Neural cell (in vitro differentiated cells): ENCODE measurements around the gene CPVL. TPM values are rescaled to one million over a fixed set of nuclear protein-coding genes. Genes with fewer than 3 reads are reported as not detected.

Experiments
- H2AFZ ChIP-seq: fragments of 200-600, 300-800 bp; sonication (generic), shearing (Covaris generic); 2 replicates; pipeline ENCODE4 v1.6.0; 2014; ENCODE audit warnings: low read depth, mild to moderate bottlenecking, antibody characterized with exemption, low read length, moderate library complexity
- H3F3A ChIP-seq: fragments of 200-600 bp; shearing (Covaris generic); 2 replicates; pipeline ENCODE4 v1.6.1; 2016; ENCODE audit warnings: mild to moderate bottlenecking, moderate library complexity, mixed read lengths, antibody characterized with exemption, low read length; ENCODE audit not compliant: insufficient read depth, poor library complexity, severe bottlenecking
- H3K27ac ChIP-seq: fragments of 200-600, 300-800 bp; sonication (generic), shearing (Covaris generic); 2 replicates; pipeline ENCODE4 v1.5.1; 2014; ENCODE audit warnings: mild to moderate bottlenecking, low read length, moderate library complexity
- H3K27me3 ChIP-seq: fragments of 300-800, 200-600 bp; sonication (generic), shearing (Covaris generic); 2 replicates; pipeline ENCODE4 v1.6.0; 2014; ENCODE audit warnings: mild to moderate bottlenecking, low read depth, low read length, moderate library complexity; ENCODE audit not compliant: insufficient read depth
- H3K36me3 ChIP-seq: fragments of 300-800, 200-600 bp; sonication (generic), shearing (Covaris generic); 2 replicates; pipeline ENCODE4 v1.5.1; 2014; ENCODE audit warnings: mild to moderate bottlenecking, antibody characterized with exemption, low read length, moderate library complexity; ENCODE audit not compliant: insufficient read depth
- H3K4me2 ChIP-seq: fragments of 300-800, 200-600 bp; sonication (generic), shearing (Covaris generic); 2 replicates; pipeline ENCODE4 v1.6.0; 2014; ENCODE audit warnings: mild to moderate bottlenecking, low read length
- H3K4me3 ChIP-seq: fragments of 300-800, 200-600 bp; sonication (generic), shearing (Covaris generic); 2 replicates; pipeline ENCODE4 v1.5.1; 2014; ENCODE audit warnings: mild to moderate bottlenecking, low read length, moderate library complexity
- H3K79me2 ChIP-seq: fragments of 200-600 bp; shearing (Covaris generic); replicated peaks from 2 replicates; pipeline ENCODE4 v1.6.0; 2014; ENCODE audit warnings: mild to moderate bottlenecking, low read length, moderate library complexity; ENCODE audit not compliant: insufficient read depth
- H3K9ac ChIP-seq: fragments of 300-800, 200-600 bp; sonication (generic), shearing (Covaris generic); 2 replicates; pipeline ENCODE4 v1.6.1; 2016; ENCODE audit warnings: mild to moderate bottlenecking, low read length, mixed read lengths
- H3K9me2 ChIP-seq: fragments of 200-600 bp; shearing (Covaris generic); 2 replicates; pipeline ENCODE4 v1.6.1; 2016; ENCODE audit warnings: mild to moderate bottlenecking, low read length, mixed read lengths; ENCODE audit not compliant: insufficient read depth
- H3K9me3 ChIP-seq: fragments of 200-600, 300-800 bp; sonication (generic), shearing (Covaris generic); 2 replicates; pipeline ENCODE4 v1.6.1; 2016; ENCODE audit warnings: mild to moderate bottlenecking, mixed run types, low read length, moderate library complexity, mixed read lengths
- H4K20me1 ChIP-seq: fragments of 200-600 bp; shearing (Covaris generic); 2 replicates; pipeline ENCODE4 v1.6.1; 2016; ENCODE audit warnings: mild to moderate bottlenecking, mixed run types; ENCODE audit not compliant: insufficient read depth
- CTCF ChIP-seq: fragments of 450-650 bp; IDR thresholded peaks from 2 replicates; pipeline ENCODE4 v1.5.1; 2014; ENCODE audit warnings: antibody characterized with exemption, mild to moderate bottlenecking, moderate library complexity; ENCODE audit not compliant: poor library complexity, severe bottlenecking
- EP300 ChIP-seq: fragments of 450-650 bp; conservative IDR thresholded peaks from 2 replicates; pipeline ENCODE4 v1.6.1; 2014; ENCODE audit warnings: antibody characterized with exemption, mild to moderate bottlenecking, moderate library complexity; ENCODE audit not compliant: poor library complexity, severe bottlenecking
- EZH2 ChIP-seq: fragments of 200-600, 300-800 bp; shearing (Covaris generic), sonication (generic); IDR thresholded peaks from 2 replicates; pipeline ENCODE4 v1.6.1; 2014; ENCODE audit warnings: antibody characterized with exemption, low read length, borderline replicate concordance, mild to moderate bottlenecking; ENCODE audit not compliant: insufficient read depth, poor library complexity, severe bottlenecking
- MXI1 ChIP-seq: fragments of 450-650 bp; conservative IDR thresholded peaks from 2 replicates; pipeline ENCODE4 v1.6.1; 2014; ENCODE audit warnings: antibody characterized with exemption, mild to moderate bottlenecking; ENCODE audit not compliant: poor library complexity, severe bottlenecking
- POLR2AphosphoS5 ChIP-seq: IDR thresholded peaks from 2 replicates; pipeline ENCODE4 v1.6.1; 2012
- RAD21 ChIP-seq: fragments of 450-650 bp; conservative IDR thresholded peaks from 2 replicates; pipeline ENCODE4 v1.6.1; 2014; ENCODE audit warnings: antibody characterized with exemption, mild to moderate bottlenecking, moderate library complexity
- REST ChIP-seq: IDR thresholded peaks from 2 replicates; pipeline ENCODE4 v1.6.1; 2012; ENCODE audit warnings: borderline replicate concordance
- SMC3 ChIP-seq: fragments of 450-650 bp; conservative IDR thresholded peaks from 2 replicates; pipeline ENCODE4 v1.6.1; 2014; ENCODE audit warnings: antibody characterized with exemption, mild to moderate bottlenecking, moderate library complexity; ENCODE audit not compliant: poor library complexity
- TAF1 ChIP-seq: IDR thresholded peaks from 2 replicates; pipeline ENCODE4 v1.6.1; 2012; ENCODE audit warnings: low read depth
- polyA plus RNA-seq: library from polyadenylated mRNA; depleted of rRNA; stranded (reverse); fragments of >200 nt; gene quantifications from 2 replicates; pipeline ENCODE4 v1.2.3, GENCODE V29; 2014

The CPVL gene
- polyA plus RNA-seq, 1 donor from 2014 or later: 13.0 TPM

- Histone ChIP-seq H3K27me3 (no peaks in the 10 kb centered on the region), H3F3A (no peaks in the 10 kb centered on the region), H3K9ac (no peak overlapping the region), H3K27ac (no peak overlapping the region), H3K4me2 (no peak overlapping the region), H3K9me3 (no peaks in the 10 kb centered on the region), H3K79me2 (no peaks in the 10 kb centered on the region), H4K20me1 (no peaks in the 10 kb centered on the region), H3K36me3 (no peaks in the 10 kb centered on the region), H3K4me3 (no peak overlapping the region), H3K9me2 (no peaks in the 10 kb centered on the region), H2AFZ (no peak overlapping the region)
- TF ChIP-seq SMC3 (no peak), EP300 (no peak), MXI1 (no peak), TAF1 (no peak), EZH2 (no peak), RAD21 (no peak), POLR2AphosphoS5 (no peak), REST (no peak), CTCF (no peak)
Measured at GRCh38 chr7:29116361-29117200, 29.8 kb downstream of the CPVL start.

GRCh38 chr7:29115753-29116152 lies 30.6 kb downstream of the CPVL start:
- no peaks in the 10 kb centered on the region for H3K27me3 ChIP-seq
- H3K4me3 ChIP-seq: no peak overlapping the region
- TF ChIP-seq EP300 (no peak), SMC3 (no peak)
- no peaks in the 10 kb centered on the region for H3K9me2 ChIP-seq
- no peaks in the 10 kb centered on the region for H3K79me2 ChIP-seq
- no peaks in the 10 kb centered on the region for H3K9me3 ChIP-seq
- H4K20me1 ChIP-seq: no peaks in the 10 kb centered on the region
- H3K4me2 ChIP-seq: no peak overlapping the region
- H3K9ac ChIP-seq: no peak overlapping the region
- no peaks in the 10 kb centered on the region for H3F3A ChIP-seq
- H3K27ac ChIP-seq: no peak overlapping the region
- H3K36me3 ChIP-seq: no peaks in the 10 kb centered on the region
- H2AFZ ChIP-seq: no peak overlapping the region
